Activated T-cell treated with anti-CD3 and anti-CD28 coated beads, Interleukin-2, amount 50 U/mL, for 48 hours (primary cell): ENCODE data around the gene PDIA6.
A peak's percentile ranks its signal among the peaks of the same experiment; 100 is the strongest.

Experiments used
- DNase-seq, 2 experiments: peaks; one replicate each; pipeline ENCODE4 v3.0.0-alpha.2; 2020

PDIA6 gene, protein sequence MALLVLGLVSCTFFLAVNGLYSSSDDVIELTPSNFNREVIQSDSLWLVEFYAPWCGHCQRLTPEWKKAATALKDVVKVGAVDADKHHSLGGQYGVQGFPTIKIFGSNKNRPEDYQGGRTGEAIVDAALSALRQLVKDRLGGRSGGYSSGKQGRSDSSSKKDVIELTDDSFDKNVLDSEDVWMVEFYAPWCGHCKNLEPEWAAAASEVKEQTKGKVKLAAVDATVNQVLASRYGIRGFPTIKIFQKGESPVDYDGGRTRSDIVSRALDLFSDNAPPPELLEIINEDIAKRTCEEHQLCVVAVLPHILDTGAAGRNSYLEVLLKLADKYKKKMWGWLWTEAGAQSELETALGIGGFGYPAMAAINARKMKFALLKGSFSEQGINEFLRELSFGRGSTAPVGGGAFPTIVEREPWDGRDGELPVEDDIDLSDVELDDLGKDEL

DNA sequence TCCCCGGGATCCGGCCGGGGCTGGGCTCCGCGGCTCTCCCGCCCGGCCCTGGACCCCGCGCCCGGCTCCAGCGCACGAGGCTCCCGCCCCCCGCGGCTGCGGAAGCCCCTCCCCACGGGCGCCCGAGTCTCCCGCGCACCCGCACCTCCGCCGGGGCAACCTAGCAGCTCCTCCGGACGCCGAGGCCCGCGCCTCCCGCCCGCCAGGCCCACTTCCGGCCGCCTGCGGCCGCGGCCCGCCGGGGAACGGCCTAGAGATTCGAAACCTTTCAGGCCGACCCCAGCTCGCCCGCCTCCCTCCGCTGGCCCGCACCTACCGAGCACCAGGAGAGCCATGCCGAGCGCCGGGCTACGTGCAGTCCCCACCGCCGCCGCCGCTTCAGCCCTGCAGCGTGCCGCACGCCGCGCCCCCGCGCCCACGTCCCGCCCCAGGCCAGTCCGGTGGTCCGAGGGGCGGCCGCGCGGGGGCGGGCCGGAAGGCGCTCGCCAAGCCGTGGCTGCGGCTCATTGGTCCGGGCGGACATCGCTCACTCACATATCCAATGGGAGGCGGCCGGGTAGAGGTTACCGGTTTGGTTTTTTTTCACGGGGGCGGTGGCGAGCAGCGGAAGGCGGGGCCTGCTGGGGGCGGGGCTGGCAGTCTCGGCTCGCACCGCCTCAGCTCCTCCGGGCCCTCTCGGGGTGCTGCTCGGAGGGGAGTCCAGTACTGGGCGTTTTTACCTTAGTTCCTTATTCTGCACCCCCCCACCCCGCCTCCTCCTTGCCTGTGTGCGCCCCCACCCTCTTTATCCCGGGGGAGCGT lies at the start of gene PDIA6:
Gene PDIA6 (minus strand): TSS at position 424 of the 801 bp plus-strand sequence. CDS start 89 bp downstream, at position 335.
- peak; percentile 96 to 97 for DNase-seq

DNA sequence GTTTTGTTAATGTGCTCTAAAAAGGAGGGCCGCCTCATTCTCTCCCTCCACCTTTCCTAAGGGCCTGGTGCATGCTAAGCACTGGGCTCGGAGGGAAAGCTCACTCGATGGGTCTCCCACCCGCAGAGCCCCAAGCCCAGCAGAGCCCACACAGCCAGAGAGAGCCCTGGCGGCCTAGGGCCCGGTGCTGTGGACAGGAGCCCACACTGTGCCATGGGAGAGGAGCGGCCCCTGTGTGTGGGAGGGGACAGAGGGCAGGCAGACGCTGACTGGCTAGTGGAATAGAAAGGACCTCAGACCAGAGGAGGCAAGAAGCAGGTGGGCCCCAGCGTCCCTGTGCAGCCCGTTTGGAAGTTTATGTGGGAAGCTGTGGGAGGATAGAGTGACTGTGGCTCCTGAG lies 49.7 kb upstream of the PDIA6 start:
- no peak for DNase-seq

DNA sequence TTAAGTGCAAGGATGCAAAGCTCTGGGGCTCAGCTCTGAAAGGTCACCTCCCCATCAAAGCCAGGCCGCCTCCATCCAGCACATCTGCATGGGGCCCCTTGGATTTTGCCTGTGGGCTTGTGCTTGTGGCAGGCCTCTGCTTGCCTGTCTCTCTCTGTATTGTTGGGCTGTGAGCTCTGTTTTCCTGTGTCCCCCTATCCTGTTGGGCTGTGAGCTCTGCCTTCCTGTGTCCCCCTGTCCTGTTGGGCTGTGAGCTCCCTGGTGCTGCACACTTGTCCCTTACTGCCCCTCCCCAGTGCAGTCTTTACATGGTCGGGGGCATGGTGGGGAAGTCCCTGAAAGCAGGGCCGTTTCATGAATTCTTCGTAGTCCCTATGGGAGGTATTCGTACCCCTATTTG lies 49.2 kb upstream of the PDIA6 start:
- no peak for DNase-seq

DNA sequence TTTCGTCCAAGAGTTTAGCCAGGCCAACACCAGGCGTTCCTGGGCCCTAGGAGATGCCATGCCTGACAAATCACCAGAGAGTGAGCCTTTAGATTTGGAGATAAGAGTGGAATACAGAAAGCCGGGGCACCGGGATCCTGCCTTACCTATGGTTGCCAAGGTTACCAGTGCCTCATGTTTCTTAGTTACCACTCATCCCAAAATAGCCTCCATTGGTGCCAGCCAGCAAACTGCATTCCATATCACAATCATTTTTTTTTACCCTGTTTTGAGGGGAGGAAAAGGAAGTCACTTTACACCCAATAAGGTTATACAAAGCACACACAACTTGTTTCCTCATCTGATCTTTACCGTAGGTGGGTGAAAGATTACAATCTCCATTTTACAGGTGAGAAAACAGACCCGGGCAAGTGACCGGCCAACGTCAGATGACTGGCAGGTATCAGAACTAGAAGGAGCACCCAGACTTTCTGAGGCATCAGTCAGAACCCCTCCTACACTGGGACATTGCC lies 48.3 kb upstream of the PDIA6 start:
- DNase-seq = no peak

DNA sequence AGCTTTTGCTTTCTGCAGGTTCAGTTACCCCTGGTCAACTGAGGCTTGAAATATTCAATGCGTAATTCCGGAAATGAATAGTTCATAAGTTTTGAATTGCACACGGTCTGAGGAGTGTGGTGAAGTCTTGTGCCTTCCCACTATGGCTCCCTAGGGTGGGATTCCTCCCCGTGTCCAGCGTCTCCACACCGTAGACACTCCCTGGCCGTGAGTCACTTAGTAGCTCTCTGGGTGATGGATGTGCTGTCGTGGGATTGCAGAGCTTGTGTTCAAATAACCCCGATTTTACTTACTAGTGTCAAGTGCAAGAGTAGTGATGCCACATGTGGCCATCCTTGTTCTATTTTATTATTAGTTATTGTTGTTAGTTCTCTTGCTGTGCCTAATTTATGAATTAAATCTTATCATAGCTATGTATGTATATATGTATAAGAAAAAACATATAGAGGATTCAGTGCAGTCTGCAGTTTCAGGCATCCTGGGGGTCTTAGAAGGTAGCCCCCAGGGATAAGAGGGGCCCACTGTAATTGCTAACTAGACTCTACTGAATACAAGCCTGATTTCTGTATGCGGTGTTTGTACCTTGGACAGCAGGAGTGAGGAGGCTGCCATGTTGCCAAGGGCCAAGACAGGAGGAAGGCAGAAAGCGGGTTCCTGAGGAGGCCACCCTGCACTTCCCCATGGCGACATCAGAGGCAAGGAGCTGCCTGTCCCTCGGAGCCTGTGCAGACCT lies 47.7 kb upstream of the PDIA6 start:
- no peak for DNase-seq

DNA sequence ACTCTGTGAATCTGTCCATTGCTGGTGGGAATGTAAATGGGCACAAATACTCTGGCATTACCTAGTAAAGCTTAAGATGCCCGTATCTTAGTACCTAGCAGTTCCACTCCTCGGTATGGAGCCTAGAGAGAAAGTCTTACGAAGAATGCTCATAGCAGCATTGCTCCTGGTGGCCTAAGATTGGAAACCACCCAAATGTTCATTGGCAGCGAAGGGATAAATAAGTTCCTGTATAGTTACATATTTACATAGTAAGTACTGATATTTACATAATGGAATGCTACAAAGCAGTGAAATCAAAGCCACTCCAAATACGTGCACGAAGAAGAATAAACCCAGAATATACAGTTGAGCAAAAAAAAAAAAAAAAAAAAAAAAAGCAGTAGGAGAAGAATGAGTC lies 46.7 kb upstream of the PDIA6 start:
- DNase-seq = no peak

DNA sequence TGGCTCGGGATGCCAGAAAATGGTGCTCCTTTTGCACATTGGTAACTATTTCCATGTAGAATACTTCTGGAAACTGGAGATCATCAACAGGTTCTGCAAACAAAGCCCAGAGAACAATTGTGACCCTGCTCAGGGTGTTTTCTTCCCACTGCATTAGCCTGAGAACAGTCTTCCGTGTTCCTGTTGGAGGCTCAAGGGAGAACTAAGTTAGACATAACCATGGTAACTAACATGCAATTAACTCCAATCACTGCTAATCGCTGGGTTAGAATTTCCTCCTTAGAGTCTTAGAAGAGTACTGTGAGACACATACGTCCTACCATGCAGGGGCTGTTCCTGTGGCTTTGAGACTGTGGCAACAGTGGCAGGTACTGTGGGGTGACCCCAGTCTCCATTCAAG lies 36.0 kb upstream of the PDIA6 start:
- no peak for DNase-seq

DNA sequence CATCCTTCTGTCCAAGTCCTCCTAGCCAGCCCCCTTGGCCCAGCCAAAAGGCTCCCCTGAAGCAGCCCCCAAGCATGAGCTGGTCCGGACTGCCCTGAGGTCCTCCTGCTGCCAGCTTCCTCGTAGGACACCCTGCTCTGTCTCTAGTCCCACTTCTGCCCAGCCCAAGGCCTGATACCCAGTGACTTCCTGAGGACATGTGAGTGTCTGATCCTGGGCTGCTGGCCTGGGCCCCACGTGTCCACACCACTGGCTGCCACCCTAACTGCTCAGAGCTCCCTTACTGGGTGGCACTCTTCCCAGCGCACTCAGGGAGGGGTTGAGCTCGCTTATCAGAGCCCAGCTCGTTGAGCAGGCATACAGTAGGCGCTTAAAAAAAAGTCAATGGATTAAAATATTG lies 34.4 kb upstream of the PDIA6 start:
- no peak for DNase-seq

DNA sequence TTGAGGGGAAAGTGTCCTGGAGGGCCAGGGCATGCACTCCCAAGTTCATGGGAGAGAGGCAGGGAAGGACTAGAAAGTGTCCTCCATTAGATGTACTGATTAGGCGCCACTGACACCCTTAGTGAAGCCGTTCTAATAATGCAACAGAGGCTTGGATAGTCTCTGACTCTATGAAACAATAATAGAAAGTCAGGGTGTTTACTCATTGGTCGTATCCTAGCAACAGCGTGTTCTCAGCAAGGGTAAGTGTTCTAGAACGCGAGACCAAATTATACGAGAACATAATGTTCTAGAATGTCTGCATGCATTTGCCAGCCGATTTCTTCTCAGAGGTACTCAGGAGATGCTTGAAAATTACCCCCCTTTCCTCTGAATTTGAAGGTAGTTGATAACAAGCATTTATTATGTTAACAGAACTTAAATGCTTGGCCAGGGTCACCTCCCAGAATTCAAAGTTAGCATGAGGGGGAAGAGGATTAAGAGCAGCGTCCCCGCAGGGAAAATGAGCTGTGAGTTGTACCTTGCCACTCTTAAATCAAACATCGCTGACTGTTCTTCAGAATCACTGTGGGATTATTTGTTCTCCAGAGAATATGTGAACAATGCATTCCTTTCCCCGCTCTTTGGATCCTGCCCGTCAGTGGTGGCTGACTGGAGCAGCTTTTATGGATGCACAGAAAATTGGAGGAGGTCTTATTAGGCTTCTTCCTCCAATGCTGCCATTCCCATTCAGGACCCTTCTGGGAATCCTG lies 33.7 kb upstream of the PDIA6 start:
- no peak for DNase-seq

DNA sequence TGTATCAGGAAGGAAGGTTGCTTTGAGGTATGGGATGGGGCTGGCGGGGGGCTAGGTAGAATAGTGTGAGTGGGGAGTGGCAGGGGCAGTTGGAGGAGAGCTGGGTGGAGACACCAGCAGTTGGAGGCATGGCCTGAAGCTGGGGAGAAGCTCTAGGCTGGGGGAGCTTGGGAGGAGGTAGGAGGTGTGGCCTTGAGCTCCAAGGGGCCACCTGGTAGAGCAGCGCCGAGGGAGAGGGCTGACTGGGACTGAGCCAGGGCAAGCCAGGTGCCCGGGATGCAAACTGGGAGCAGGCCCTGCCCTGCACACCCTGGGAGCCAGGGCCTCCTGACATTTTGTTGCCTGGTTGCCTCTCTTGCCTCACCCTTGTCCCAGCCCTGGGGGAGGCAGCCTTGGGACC lies 33.1 kb upstream of the PDIA6 start:
- DNase-seq = no peak

DNA sequence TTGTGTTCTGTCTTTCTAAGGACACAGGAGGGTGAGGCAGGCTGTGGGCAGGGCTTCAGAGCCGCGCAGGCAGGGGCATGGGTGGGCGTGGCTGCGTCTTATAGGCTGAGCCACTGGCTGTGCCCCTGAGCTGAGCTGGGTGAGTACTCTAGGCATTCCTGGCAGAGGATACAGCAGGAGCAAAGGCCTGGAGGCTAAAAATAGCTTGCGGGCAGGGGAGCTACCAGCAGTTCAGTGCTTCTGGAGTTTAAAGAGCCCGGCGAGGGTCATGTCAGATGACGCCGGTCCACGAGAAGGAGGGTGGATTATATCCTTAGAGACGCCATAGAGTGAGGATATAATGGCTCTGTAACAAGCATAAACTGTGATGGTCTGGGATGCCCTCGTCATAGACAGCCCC lies 31.5 kb upstream of the PDIA6 start:
- DNase-seq = no peak

DNA sequence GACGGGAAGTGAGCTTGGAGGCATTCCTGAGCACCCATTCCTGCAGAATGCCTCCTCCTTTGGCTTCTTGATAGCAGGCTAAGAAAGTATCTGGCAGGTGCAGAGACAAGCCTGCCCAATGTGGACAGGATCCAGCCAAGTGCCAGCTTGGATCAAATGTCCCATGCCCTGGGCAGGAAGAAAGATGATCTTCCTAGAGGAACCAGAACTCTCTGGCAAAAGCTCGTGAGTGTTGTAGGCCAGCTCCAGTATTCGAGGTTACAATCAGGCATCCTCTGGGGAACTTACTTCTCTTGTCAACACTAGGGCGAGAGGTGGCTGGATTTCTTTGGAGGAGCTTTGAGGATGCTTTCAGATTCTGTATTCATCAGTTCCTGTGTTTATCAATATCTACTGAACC lies 29.9 kb upstream of the PDIA6 start:
- DNase-seq = no peak

DNA sequence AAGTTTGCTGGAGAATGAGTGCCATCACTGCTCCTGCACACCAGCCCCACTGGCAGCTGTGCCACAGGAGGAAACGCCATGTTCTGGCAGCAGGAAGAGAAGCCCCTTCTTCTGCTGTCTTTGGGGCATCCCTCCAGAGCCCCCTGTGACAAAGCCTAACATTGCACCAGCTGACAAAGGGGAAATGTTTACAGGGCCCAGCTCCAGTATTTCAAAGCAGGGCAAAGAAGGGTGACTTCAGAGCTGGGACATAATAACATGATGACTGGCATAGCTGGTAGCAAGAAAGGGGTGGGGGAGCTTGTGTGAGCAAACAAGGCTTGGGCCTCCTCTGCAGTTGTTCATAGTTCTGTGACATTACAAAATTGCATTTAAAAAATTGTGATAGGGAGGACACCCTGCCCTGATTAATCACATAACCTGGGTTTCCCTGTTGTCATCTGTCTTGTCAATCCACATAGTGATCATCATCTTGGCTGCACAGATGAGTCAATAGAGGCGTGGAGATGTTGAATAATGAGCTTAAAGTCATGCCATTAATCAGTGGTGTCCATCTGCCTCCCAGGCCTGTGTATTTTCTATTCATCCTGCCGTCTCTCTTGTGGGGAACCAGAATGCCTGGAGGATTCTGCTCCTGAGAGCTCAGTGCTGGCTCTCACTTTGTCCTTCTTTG lies 29.1 kb upstream of the PDIA6 start:
- no peak for DNase-seq

DNA sequence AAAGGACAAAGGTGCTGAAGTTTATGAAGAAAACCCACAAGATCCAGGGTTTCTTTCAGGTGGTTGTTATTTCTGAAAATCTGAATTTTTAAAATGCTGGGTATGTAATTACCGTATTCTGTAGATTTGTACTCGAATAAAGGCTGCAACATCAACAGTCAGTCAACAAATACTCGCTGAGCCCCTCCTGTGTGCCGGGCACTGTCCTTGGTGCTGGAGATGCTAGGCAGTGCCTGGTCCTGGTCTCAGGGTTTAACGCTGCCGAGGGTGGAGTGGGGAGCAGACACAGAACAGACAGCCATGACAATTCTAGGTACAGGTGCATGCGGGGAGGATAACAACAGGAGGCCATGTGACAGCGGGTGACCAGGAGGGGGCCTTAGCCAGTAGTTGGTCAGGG lies 27.2 kb upstream of the PDIA6 start:
- no peak for DNase-seq

DNA sequence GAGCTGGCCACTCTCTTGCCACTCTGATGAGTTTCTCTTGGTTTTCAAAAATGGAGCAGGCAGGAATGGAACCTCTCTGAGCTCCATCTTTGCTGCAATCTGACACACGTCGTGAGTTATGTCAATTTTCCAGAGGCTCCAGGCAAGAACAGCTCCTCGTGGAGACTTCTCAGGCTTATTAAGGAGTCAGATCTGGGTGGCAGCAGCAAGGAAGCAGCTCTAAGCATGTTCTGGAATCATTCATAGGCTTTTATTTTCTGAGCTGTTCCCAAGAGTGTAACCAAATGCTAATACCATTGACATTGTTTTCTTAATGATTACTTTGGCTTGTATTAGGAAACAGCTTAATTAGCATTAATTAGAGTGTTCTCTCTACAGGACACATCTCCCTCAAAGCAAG lies 26.1 kb upstream of the PDIA6 start:
- DNase-seq = no peak

DNA sequence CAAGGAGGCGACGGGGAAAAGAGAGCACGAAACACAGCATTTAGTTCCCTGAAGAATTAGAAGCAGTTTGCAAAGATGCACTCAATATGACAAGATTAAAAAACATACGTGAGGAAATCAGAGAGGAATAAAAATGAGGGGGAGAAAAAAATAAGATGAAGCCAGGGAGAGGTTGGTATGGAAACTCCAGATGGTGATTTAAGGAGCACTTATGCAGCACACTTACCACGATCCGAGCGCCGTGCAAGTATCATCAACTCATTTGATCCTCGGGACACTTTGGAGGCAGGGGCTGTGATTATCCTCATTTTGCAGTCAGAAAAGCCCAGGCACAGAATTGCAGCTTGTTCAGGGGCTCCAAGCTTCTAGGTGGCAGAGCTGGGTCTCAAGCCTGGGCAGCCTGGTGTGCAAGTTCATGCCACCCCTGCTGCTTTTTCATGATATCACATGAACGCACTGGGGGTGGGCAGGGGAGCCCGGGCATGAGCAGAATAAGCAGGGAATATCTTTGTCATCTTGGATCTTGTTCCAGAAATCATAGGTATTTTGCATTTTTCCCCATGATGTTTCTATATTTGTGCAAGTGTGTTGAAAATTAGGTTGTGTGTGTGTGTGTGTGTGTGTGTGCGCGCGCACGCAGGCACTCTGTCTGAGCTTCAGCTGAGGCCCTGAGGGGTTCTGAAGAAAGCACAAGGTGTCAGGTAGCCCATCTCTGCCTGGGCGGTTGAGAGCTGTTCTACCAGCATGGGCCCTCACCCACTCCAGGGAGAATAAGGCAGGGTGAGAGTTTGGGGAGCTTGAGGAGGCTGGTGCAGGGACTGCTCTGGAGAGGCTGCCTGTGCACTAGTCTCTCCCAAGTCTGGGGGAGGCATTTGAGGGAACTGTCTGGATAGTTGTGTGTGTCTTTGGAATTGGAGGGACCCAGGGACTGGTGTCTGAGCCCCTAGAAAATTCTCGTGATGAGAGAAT lies 25.0 kb upstream of the PDIA6 start:
- DNase-seq = no peak

DNA sequence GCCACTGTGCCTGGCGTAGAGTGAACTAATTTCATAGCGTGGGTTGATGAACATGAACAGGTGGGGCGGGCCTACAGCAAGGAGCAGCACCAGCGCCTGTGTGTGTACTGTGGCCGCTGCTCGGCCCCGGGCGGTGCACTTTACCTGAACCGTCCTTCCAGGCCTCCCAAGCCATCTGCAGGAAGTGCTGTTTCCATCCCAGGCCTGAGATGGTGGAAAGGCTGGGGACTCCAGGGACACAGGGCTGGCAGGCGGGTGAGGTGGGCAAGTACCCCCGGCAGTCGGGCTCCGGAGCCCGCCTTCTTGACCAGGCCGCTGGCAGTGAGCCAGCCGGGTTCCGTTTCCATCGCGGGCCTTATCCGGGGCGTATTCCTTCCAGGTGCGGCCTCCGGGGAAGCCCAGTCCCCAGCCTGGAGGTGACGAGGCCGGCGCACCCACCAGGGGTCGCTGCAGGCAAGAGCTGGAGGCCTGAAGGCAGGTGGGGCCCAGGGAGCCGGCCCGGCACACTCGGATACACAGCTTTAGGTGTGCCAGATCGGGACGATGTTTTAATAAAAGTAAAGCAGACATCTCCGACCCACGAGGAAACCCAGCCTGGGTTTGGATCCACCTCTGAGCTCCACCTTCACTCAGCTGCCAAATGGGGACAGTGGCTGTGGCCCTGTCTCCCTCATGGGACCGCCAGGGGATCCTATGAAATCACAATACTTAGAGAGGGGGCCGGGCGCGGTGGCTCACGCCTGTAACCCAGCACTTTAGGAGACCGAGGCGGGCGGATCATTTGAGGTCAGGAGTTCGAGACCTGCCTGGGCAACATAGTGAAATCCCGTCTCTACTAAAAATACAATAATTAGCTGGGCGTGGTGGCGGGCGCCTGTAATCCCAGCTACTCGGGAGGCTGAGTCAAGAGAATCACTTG lies 22.7 kb upstream of the PDIA6 start:
- DNase-seq = peak; percentile 89 to 90

DNA sequence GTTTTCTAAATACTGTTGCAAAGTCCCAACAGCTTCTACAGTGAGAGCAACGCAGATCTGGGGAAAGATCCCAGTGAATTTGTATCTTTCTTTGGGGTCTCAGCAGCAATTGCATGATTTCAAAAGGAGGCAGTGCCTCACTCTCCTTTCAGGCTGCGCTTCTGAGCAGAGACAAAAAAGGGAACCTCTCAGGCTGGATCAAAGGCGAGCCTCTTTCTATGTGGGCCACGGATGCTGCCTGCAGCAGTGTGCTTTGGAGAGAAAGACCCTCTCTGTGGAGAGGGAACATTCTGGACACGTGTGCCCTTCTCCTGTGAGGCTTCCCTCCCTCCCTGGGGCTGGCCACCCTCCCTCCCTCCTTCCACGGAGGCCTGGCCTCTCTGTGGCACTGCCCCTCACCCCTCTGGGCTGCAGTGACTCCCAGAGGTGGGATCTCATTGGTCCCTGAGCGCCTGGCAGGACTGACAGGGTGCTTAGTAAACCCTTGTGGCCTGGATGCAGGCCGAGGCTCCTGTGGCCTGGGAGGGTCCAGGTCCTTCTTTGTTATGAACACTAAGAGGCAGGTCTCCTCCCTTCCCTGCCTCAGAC lies 21.6 kb upstream of the PDIA6 start:
- no peak for DNase-seq

DNA sequence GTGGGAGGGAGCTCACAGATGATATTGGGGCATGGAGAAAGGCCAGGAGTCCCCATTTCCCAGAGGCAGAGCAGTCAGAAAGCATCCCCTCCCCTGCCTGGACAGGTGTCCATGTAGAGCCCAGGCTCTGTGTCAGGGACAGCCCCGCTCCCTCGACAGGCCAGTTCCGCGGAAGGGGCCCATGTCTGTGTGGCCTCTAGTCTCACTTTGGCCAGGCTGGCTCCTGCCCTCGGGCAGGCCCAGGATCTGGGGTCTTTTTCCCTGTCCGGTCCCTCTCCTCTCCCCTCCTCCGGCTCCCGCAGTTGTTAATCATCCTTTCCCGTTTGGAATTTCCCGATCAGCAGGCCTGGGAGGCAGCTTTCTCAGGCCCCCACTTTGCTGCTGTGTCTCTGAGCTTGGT lies 20.4 kb upstream of the PDIA6 start:
- DNase-seq = no peak
